Caco-2 (cell line): Measurements from ENCODE around the gene KCTD18. TPM values are rescaled to one million over a fixed set of nuclear protein-coding genes. Genes with fewer than 3 reads are reported as not detected.

ENCODE experiments used
- BruUV-seq: library from RNA; stranded (reverse); fragments of 400-500 nt; replicated peaks from 2 replicates; lab custom pipeline; 2021; lab: Mats Ljungman, UMichigan
- CTCF ChIA-PET: fragments of 300-600 bp; sonication (Branson Sonifier 250); formaldehyde crosslinking; loops from one replicate; lab custom pipeline; 2022; ENCODE audit warnings: antibody characterized with exemption; lab: Charles Lee
- POLR2A ChIA-PET: fragments of 300-600 bp; sonication (Branson Sonifier 250); formaldehyde crosslinking; loops from one replicate; lab custom pipeline; 2022; ENCODE audit warnings: antibody characterized with exemption; lab: Charles Lee
- DNase-seq, 2 experiments: peaks; one replicate each; pipeline versions ENCODE4 v3.0.0 to v3.0.0-alpha.2; 2020 to 2022
- H3K27me3 ChIP-seq: replicated peaks from 2 replicates; pipeline ENCODE4 v1.6.0; 2011; ENCODE audit warnings: low read length; ENCODE audit not compliant: control insufficient read depth, insufficient read depth
- H3K36me3 ChIP-seq: 2 replicates; pipeline ENCODE4 v1.5.1; 2011; ENCODE audit warnings: low read length; ENCODE audit not compliant: control insufficient read depth, insufficient read depth
- H3K4me1 ChIP-seq: fragments of 250-450 bp; sonication (Bioruptor Pico); 2 replicates; pipeline ENCODE4 v1.5.1; 2020; ENCODE audit warnings: mild to moderate bottlenecking
- H3K4me3 ChIP-seq: 2 replicates; pipeline ENCODE4 v1.5.1; 2011; ENCODE audit warnings: low read depth, mild to moderate bottlenecking, control low read depth, low read length
- H3K9me3 ChIP-seq: fragments of 250-450 bp; sonication (Bioruptor Pico); 2 replicates; pipeline ENCODE4 v1.5.1; 2020; ENCODE audit warnings: mild to moderate bottlenecking, moderate library complexity
- H3K27ac Mint-ChIP-seq: one replicate; pipeline ENCODE4 v1.8.0; 2022; ENCODE audit warnings: mixed read lengths; ENCODE audit not compliant: unreplicated experiment
- H3K27me3 Mint-ChIP-seq: one replicate; pipeline ENCODE4 v1.8.0; 2022; ENCODE audit warnings: mixed read lengths; ENCODE audit not compliant: insufficient read depth, unreplicated experiment
- H3K36me3 Mint-ChIP-seq: one replicate; pipeline ENCODE4 v1.8.0; 2022; ENCODE audit warnings: mild to moderate bottlenecking, mixed read lengths; ENCODE audit not compliant: insufficient read depth, unreplicated experiment
- H3K4me1 Mint-ChIP-seq: one replicate; pipeline ENCODE4 v1.8.0; 2022; ENCODE audit warnings: low read depth, mixed read lengths; ENCODE audit not compliant: unreplicated experiment
- H3K4me3 Mint-ChIP-seq: one replicate; pipeline ENCODE4 v1.8.0; 2022; ENCODE audit warnings: mild to moderate bottlenecking, moderate library complexity, mixed read lengths; ENCODE audit not compliant: unreplicated experiment
- H3K9me3 Mint-ChIP-seq: one replicate; pipeline ENCODE4 v1.8.0; 2022; ENCODE audit warnings: mixed read lengths; ENCODE audit not compliant: unreplicated experiment
- CTCF ChIP-seq, 2 experiments: fragments of 200-600 bp in 1 of 2; IDR thresholded peaks; 1 replicate in 1 of 2; 2 replicates in 1 of 2; pipeline versions ENCODE4 v1.5.1 to v1.8.0; 2011 to 2022; ENCODE audit warnings: antibody characterized with exemption in 1 of 2, control low read depth in 1 of 2, inconsistent platforms in 1 of 2, low read depth in 1 of 2, low read length in 1 of 2, mild to moderate bottlenecking in 1 of 2, moderate library complexity in 1 of 2; ENCODE audit not compliant: insufficient read depth in 1 of 2, severe bottlenecking in 1 of 2, unreplicated experiment in 1 of 2
- intact Hi-C: fragments of 100-400 bp; cut with micrococcal nuclease; formaldehyde crosslinking; loops from one replicate; pipeline ENCODE4 v1.10.0; 2022; ENCODE audit not compliant: unreplicated experiment
- total RNA-seq: library from RNA; stranded (reverse); gene quantifications from 2 replicates; pipeline ENCODE4 v1.2.3, GENCODE V29; 2022

Gene KCTD18
- total RNA-seq, 1 experiment from 2014 or later: 8.6 TPM

- CTCF ChIA-PET: interaction anchor here (0.6 to 1.6 kb wide), 2 partner anchors 42 to 45 kb away, joined by 3 to 7 read pairs; no protein-coding TSS in a partner anchor
- Mint-ChIP-seq H3K4me1 (peaks cover 20% of the 10 kb centered on the region), H3K27ac (peak within 1 kb of the TSS; percentile 89), H3K27me3 (no peaks in the 10 kb centered on the region), H3K36me3 (peaks cover 5% of the 10 kb centered on the region), H3K9me3 (no peaks in the 10 kb centered on the region), H3K4me3 (peak within 1 kb of the TSS; percentile 84)
- intact Hi-C loops: loop anchor here (1.0 to 2.0 kb wide), 4 partner anchors 16 to 553 kb away; partner anchors contain the start of genes KCTD18, NIF3L1 and PPIL3
- no peaks in the 10 kb centered on the region for H3K27me3 ChIP-seq
- BruUV-seq: TSS peak; percentile 69
- TF ChIP-seq CTCF (IDR thresholded peaks at IDR 0.05; ENCODE audit: insufficient read depth in 1 of 2, low read depth in 1 of 2, low read length in 1 of 2, severe bottlenecking in 1 of 2, unreplicated experiment in 1 of 2): no peak
- peak; percentile 97 for DNase-seq
- POLR2A ChIA-PET: no interaction called here
- no peaks in the 10 kb centered on the region for H3K36me3 ChIP-seq
- no peaks in the 10 kb centered on the region for H3K9me3 ChIP-seq
- H3K4me3 ChIP-seq: peak within 1 kb of the TSS; percentile 67
- H3K4me1 ChIP-seq: peaks cover 15% of the 10 kb centered on the region; the same call in 1 of the 2 replicates
Measured at GRCh38 chr2:200525882-200526651, 16.2 kb upstream of the KCTD18 start, which contains the start of gene SGO2. TSS of gene SGO2 (plus strand) at chr2:200526207. CDS start at chr2:200532976, 6,769 bp downstream.

GRCh38 chr2:200525551-200525881 is 15.6 kb upstream of the KCTD18 start:
- TF ChIP-seq CTCF (IDR thresholded peaks at IDR 0.05; ENCODE audit: insufficient read depth in 1 of 2, low read depth in 1 of 2, low read length in 1 of 2, severe bottlenecking in 1 of 2, unreplicated experiment in 1 of 2): no peak
- DNase-seq: no peak
- Histone ChIP-seq H3K9me3 (no peaks in the 10 kb centered on the region), H3K4me3 (peak overlapping the region; percentile 67), H3K4me1 (peaks cover 15% of the 10 kb centered on the region; the same call in 1 of the 2 replicates), H3K27me3 (no peaks in the 10 kb centered on the region), H3K36me3 (no peaks in the 10 kb centered on the region)
- Mint-ChIP-seq H3K27me3 (no peaks in the 10 kb centered on the region), H3K4me3 (peak overlapping the region; percentile 84), H3K9me3 (no peaks in the 10 kb centered on the region), H3K27ac (no peak overlapping the region), H3K36me3 (peaks cover 5% of the 10 kb centered on the region), H3K4me1 (peaks cover 20% of the 10 kb centered on the region)
- intact Hi-C loops: no loop called here
- no TSS peak for BruUV-seq
- POLR2A ChIA-PET: no interaction called here
- CTCF ChIA-PET: interaction anchor here (0.6 kb wide), 1 partner anchor 44 kb away, joined by 3 read pairs; no protein-coding TSS in a partner anchor

- H3K27me3 ChIP-seq: no peaks in the 10 kb centered on the region
- Mint-ChIP-seq H3K36me3 (peaks cover 5% of the 10 kb centered on the region), H3K27ac (no peak overlapping the region), H3K27me3 (no peaks in the 10 kb centered on the region), H3K4me3 (peak overlapping the region; percentile 67), H3K9me3 (no peaks in the 10 kb centered on the region), H3K4me1 (peaks cover 20% of the 10 kb centered on the region)
- peaks cover 15% of the 10 kb centered on the region; the same call in 1 of the 2 replicates for H3K4me1 ChIP-seq
- no peak for TF ChIP-seq CTCF (IDR thresholded peaks at IDR 0.05; ENCODE audit: insufficient read depth in 1 of 2, low read depth in 1 of 2, low read length in 1 of 2, severe bottlenecking in 1 of 2, unreplicated experiment in 1 of 2)
- no TSS peak for BruUV-seq
- no peaks in the 10 kb centered on the region for H3K9me3 ChIP-seq
- no peaks in the 10 kb centered on the region for H3K36me3 ChIP-seq
- DNase-seq: no peak
- intact Hi-C loops: no loop called here
- ChIA-PET POLR2A (no interaction called here), CTCF (no interaction called here)
- peak overlapping the region; percentile 67; the same call in 1 of the 2 replicates for H3K4me3 ChIP-seq
Measured at GRCh38 chr2:200525066-200525465, 15.2 kb upstream of the KCTD18 start.
